22Rv1 (cell line): ENCODE data around the gene TSTD2.

Experiments
- H3K27ac ChIP-seq: fragments of 450-650 bp; 2 replicates; pipeline ENCODE4 v1.5.1; 2017
- CTCF ChIP-seq: fragments of 450-650 bp; IDR thresholded peaks from 2 replicates; pipeline ENCODE4 v1.5.1; 2017; ENCODE audit warnings: mild to moderate bottlenecking
- ZFX ChIP-seq: fragments of 450-650 bp; IDR thresholded peaks from 2 replicates; pipeline ENCODE4 v1.6.1; 2017; ENCODE audit warnings: antibody characterized with exemption, borderline replicate concordance

The TSTD2 gene

GRCh38 chr9:97666907-97667686, 33.9 kb upstream of the TSTD2 start:
- H3K27ac ChIP-seq, result no peak overlapping the region
- no peak for TF ChIP-seq CTCF
- no peak for TF ChIP-seq ZFX

DNA sequence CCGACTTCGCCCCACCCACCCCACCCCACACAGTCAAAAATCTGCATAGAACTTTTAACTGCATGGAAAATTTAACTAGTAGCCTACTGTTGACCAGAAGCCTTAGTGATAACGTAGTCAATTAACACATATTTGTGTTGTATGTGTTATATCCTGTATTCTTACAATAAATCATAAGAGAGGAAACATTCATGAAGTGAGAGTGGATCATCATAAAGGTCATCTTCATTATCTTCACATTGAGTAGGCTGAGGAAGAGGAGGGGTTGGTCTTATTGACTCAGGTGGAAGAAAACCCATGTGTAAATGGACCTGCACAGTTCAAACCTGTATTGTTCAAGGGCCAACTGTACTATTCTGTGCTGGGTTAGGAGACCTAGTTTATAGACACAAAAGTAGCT, 32.6 kb upstream of the TSTD2 start:
- no peak for TF ChIP-seq ZFX
- TF ChIP-seq CTCF, result no peak

GRCh38 chr9:97660847-97661246, 27.7 kb upstream of the TSTD2 start:
- no peak for TF ChIP-seq CTCF
- TF ChIP-seq ZFX, result no peak
- no peak overlapping the region for H3K27ac ChIP-seq

More for the DNA sequence above, 32.6 kb upstream of the TSTD2 start:
- no peak overlapping the region for H3K27ac ChIP-seq

DNA sequence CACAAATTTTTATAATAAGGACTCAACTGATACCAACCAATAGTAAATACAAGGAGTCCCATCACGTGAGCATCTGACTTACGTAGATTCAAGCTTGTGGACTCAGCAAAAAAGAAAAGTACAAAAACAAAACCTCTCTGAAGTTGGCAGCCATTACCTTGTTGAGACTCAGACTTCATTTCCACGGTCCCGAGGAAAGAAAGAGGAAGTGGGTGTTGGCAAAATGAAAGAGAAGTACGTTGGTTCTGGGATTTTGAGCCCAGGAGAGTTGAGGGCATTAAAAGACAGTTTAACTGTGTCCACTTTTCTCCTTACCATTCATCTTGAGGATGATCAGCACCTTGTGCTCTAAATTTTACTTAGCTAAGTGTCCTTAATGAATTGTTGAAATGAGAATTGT, 27.2 kb upstream of the TSTD2 start:
- TF ChIP-seq CTCF (no peak), ZFX (no peak)
- H3K27ac ChIP-seq, result no peak overlapping the region

GRCh38 chr9:97659771-97660170, 26.6 kb upstream of the TSTD2 start:
- H3K27ac ChIP-seq, result no peak overlapping the region
- no peak for TF ChIP-seq ZFX
- TF ChIP-seq CTCF, result no peak

GRCh38 chr9:97658707-97659106, 25.5 kb upstream of the TSTD2 start:
- no peak overlapping the region for H3K27ac ChIP-seq
- TF ChIP-seq ZFX, result no peak
- no peak for TF ChIP-seq CTCF

GRCh38 chr9:97651646-97652045, 18.5 kb upstream of the TSTD2 start:
- H3K27ac ChIP-seq, result no peak overlapping the region
- no peak for TF ChIP-seq ZFX
- no peak for TF ChIP-seq CTCF
